GM12891 (cell line): ENCODE data around the gene BAHD1.
"Not testable (repeated sequence)": the region's sequence is repeated elsewhere in the genome, so short reads cannot be mapped to it uniquely, and the experiment has no call there.

Source experiments
- DNase-seq: peaks from one replicate; pipeline ENCODE4 v3.0.0; 2011; ENCODE audit warnings: low spot score; ENCODE audit not compliant: insufficient read length
- FAIRE-seq: peaks from 2 replicates; lab custom pipeline; 2011; peaks lifted over from hg19 to GRCh38; lab: Jason Lieb, UNC
- PAX5 ChIP-seq: IDR thresholded peaks from 2 replicates; pipeline ENCODE4 v1.6.1; 2011; ENCODE audit warnings: low read length, moderate library complexity, mild to moderate bottlenecking; ENCODE audit not compliant: insufficient read depth, severe bottlenecking
- POLR2A ChIP-seq: IDR thresholded peaks from 2 replicates; pipeline ENCODE4 v1.6.1; 2011; ENCODE audit warnings: low read depth, low read length, control low read depth
- POLR2AphosphoS5 ChIP-seq: IDR thresholded peaks from 2 replicates; pipeline ENCODE4 v1.6.1; 2011; ENCODE audit warnings: low read depth, low read length, control low read depth
- POU2F2 ChIP-seq: IDR thresholded peaks from 2 replicates; pipeline ENCODE4 v1.6.1; 2011; ENCODE audit warnings: low read depth, mild to moderate bottlenecking, control low read depth, low read length, moderate library complexity
- SPI1 ChIP-seq: IDR thresholded peaks from 2 replicates; pipeline ENCODE4 v1.6.1; 2011; ENCODE audit warnings: low read depth, low read length, control low read depth
- TAF1 ChIP-seq: IDR thresholded peaks from 2 replicates; pipeline ENCODE4 v1.6.1; 2011; ENCODE audit warnings: low read depth, low read length, control low read depth

The BAHD1 gene

DNA sequence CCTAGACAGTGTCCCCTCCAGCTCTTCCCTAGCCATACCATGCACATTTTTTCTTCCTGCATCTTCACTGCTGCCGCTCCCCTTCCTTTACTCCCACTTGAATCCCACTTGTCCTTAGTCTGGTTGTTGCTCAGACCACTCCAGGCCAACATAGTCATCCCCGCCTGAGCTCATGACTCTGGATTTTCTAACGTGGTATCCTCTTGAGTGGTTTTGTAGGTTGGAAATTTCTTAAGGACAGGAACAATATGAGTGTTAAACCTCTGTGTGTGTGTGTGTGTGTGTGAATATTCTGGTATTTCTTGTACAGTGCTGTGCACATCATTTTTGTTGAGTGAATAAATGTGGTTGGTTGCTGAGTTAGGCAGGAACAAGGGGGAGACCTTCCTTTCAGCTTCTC is 3.1 kb downstream of the BAHD1 start:
- DNase-seq (no peak), FAIRE-seq (no peak)
- TF ChIP-seq PAX5 (no peak), POLR2A (no peak), POLR2AphosphoS5 (no peak), POU2F2 (no peak), SPI1 (no peak), TAF1 (no peak)

GRCh38 chr15:40444736-40445135 is 4.0 kb downstream of the BAHD1 start:
- FAIRE-seq (no peak), DNase-seq (no peak)
- TF ChIP-seq PAX5: no peak
- TF ChIP-seq POLR2A: no peak
- TF ChIP-seq SPI1: no peak
- no peak for TF ChIP-seq POLR2AphosphoS5
- TF ChIP-seq TAF1: no peak
- no peak for TF ChIP-seq POU2F2

- no peak for FAIRE-seq
- no peak for TF ChIP-seq SPI1
- no peak for TF ChIP-seq PAX5
- no peak for TF ChIP-seq TAF1
- TF ChIP-seq POLR2A: no peak
- no peak for TF ChIP-seq POU2F2
- no peak for TF ChIP-seq POLR2AphosphoS5
- DNase-seq: no peak
Measured at GRCh38 chr15:40445421-40445922, 4.7 kb downstream of the BAHD1 start.

DNA sequence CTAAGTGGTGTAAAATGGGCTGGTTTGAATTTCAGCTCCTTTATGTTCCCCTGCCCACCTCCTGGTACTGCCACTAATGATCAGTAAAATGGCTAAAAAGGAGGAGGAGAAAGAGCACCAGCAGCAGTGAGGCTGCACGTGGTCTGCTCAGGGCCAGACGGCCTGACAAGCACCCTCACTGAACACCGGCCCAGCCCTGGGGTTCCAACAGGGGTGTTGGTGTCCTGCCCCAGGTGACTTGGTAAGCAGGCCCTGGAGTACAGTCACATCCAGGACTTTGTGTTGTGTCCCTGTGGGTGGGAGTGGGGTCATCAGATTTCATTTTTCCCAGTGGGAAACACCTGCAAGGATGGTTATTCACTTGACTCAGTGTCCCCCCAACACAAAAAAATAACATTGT is 5.4 kb downstream of the BAHD1 start:
- DNase-seq (no peak), FAIRE-seq (no peak)
- TF ChIP-seq POLR2AphosphoS5 (no peak), PAX5 (no peak), POU2F2 (no peak), TAF1 (no peak), SPI1 (no peak), POLR2A (no peak)

- DNase-seq (no peak), FAIRE-seq (no peak)
- TF ChIP-seq POU2F2 (no peak), SPI1 (no peak), TAF1 (no peak), PAX5 (no peak), POLR2A (no peak), POLR2AphosphoS5 (no peak)
Measured at GRCh38 chr15:40448354-40448753, 7.6 kb downstream of the BAHD1 start.

DNA sequence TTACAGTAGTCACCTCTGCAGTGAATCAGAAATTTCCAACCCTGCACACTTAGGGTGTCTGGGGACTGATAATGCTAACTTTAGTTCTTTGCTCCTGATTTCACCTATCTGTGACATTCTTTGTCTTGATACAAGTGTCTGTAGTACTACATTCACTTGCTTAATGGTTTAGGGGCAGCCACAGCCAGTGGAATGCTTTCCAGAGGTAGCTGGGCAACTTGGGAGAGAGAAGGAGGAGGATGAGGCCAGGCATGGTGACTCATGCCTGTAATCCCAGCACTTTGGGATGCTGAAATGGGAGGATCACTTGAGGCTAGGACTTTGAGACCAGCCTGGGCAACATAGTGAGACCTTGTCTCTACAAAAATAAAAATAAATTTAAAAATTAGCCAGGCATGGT is 8.5 kb downstream of the BAHD1 start:
- no peak for FAIRE-seq
- TF ChIP-seq PAX5 (no peak), POLR2AphosphoS5 (no peak), SPI1 (no peak), TAF1 (no peak), POU2F2 (no peak), POLR2A (no peak)
- DNase-seq: no peak

- TF ChIP-seq POU2F2: no peak
- DNase-seq: no peak
- no peak for FAIRE-seq
Measured at GRCh38 chr15:40450047-40450446, 9.3 kb downstream of the BAHD1 start.

DNA sequence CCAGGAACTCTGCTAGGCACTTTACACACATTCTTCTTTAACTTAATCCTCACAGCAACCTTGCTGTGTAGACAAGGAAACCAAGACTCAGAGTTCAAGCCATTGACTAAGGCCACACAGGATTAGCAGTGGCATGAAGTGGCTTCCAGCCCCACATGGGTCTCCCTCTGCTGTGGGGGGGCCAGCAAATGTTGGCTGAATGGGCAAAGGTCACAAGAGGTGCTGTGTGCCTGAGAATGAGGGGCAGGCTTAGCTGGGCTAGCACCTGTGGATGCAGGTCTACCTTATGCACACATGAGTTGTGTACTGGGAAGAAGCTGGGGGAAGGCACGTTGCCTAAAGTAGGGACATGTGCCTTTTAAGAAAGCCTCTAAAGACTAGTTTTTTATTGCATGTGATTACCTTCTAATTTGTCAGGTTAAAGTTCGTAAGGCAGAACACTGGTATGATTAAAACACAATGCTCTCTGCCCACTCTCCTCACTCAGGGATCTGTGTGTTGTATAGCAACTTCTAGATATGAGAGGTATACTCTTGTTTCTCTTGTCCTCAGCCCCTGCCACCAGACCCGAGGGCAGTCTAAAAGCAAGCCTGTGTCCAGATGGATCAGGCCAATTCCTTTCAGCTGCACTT is 10.9 kb downstream of the BAHD1 start:
- DNase-seq: no peak
- FAIRE-seq: peak; percentile 26
- TF ChIP-seq PAX5: no peak

GRCh38 chr15:40452296-40453090 is 11.7 kb downstream of the BAHD1 start:
- TF ChIP-seq POLR2A (no peak), TAF1 (no peak), POLR2AphosphoS5 (no peak), PAX5 (no peak), SPI1 (no peak), POU2F2 (no peak)
- DNase-seq (no peak), FAIRE-seq (peak; percentile 88)

- DNase-seq: not testable (repeated sequence)
- FAIRE-seq: peak; percentile 86
Measured at GRCh38 chr15:40453941-40454340, 13.2 kb downstream of the BAHD1 start.
